NCI-H1105 (cell line): Measurements from ENCODE around the gene CCDC137.
"Not testable (repeated sequence)": the region's sequence is repeated elsewhere in the genome, so short reads cannot be mapped to it uniquely, and the experiment has no call there.

Source experiments
- DNase-seq: peaks from one replicate; lab custom pipeline; 2025; lab: John Stamatoyannopoulos, UW

CCDC137 gene

DNA sequence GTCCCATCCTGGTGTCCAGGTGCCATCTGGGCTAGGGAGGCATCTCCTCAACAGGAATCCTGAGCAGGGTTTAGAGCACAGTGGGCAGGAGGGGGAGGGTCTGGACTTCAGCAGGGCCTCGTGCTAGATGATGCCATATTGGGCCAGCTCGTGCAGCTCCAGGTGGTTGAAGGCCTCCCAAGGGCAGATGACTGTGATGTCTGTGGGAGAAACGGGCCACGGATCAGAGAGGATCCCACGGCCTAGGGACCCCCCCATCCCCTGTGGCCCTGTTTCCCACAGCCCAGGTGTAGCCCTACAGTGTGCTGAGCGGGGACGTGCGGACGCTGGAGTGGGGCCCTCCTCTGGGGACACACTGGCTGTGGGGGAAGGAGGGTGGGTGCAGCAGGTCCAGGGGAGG lies 15.6 kb upstream of the CCDC137 start:
- DNase-seq = no peak

GRCh38 chr17:81651692-81652091 lies 14.8 kb upstream of the CCDC137 start:
- no peak for DNase-seq

DNA sequence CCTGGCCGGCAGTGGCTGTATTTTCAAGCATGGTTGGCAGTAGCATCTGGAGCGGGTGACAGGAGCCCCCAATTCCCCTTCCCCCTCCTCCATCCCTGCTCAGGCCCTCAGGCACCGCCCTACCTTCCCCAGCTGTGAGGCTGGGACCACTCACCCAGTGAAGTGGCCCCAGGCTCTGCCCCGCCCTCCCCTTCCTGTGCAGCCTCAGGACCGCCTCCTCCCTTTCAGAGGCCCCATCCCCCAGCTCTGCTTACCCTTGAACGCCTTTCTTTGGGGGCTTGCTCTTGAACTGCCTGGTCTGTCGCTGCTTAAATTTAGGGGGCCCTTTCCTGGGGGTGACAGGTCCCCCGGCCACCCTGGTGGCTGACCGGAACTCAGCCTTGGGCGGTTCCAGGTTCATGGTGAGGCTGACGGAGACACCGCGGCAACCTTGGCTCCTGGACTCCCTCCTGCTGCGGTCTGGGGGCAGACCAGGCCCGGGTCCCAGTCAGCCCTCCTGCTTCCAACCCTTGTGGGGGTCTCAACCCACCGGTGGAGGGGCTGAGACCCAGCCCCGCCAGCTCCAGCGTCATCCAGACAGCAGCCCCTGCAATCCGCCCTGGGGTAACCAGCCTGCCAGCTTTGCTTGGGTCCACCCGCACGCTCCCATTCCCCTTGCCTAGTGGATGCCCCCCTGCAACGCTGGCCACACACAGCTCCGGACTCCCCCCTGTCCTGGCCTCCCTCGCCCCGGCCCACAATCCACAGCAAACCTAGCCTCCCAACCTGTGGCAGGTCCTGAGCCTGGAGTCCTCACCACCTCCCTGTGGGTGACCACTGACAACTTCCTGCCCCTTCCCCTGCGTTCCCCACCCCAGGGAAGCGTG lies 13.4 kb upstream of the CCDC137 start:
- DNase-seq = no peak

DNA sequence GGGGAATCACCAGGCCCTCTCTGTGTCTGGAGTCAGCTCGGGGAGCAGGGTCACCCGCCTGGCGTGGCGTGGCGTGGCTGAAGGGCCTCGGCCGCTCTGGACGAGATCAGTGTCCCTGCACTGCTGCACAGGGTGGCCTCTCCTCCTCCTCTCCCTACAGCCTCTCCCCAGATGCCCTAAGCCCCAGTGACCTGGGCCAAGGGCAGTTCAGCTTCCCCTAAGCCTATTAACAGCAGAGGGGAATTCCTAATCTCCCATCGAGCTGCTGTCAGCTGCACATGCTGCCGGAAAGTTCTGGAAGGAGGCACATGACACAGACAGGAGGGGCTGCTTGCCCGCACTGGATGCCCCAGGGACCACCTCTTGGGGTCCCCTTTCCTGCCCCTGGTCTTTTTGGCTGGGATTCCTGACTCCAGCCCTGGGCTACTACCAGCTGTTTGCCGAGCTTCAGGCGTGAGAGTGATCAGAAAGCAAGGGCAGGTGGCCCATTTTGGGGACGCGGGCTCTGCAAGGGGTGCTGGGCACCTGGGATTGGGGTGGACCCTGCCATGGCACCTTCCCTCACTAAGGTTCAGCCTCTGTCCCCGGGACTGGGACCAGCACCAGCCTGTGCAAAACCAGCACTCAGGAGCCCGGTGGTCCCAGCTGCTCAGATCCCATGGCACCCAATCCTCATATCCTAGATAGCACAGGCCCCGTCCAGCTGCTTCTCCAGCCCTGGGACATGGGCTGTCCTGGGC lies 11.0 kb upstream of the CCDC137 start:
- DNase-seq = no peak

DNA sequence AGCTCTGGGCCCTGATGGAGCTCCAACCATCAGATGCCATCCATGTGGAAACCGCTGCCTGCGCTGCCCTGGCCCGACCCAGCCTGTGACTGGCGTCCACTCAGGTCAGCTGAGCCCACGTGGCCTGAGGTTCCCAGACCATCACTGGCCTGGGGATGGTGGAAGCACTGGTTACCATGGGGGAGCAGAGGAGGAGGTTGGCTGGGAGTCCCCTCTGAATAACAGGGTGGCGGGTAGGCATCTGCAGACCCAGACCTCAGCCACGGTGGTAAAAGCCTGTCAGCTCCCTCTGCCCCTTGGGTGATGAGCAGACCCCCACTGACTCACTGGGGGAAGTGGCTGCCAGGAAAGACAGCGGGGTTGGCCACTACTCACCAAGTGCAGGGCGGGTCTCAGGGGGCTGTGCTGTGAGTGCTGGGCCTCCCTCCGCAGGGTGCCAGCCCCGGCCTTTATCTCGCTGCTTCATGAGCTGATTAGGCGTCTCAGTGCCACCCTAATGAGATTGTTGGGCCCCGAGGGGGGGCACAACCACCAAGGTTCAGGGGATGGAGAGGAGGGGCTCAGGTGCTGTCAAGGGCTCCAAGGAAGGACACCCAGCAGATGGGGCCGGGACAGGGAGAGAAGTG lies 10.3 kb upstream of the CCDC137 start, which contains the start of gene PDE6G:
PDE6G (minus strand) TSS at position 425 of the 626 bp plus-strand sequence. CDS start 3,237 bp downstream, outside the sequence.
- no peak for DNase-seq

DNA sequence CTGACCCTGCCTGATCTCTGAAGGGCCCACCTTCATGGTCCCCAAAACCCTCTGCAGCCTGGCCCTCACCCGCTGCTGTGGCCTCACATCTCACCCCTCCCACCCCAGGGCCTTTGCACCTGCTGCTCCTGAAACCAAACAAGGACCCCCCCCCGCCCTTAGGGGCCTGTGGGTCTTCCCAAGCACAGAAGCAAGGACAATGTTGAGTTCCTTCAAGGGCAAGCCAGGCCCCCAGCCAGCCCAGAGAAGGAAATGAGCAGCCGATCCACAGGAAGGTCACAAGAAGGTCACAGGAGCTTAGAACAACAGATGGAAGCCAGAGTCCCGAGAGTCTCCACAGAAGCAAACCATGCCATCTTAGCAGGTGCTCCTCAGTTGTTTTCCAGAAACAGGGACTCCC lies 9.7 kb upstream of the CCDC137 start:
- DNase-seq = no peak

- no peak for DNase-seq
Observed at GRCh38 chr17:81659038-81659437, 7.5 kb upstream of the CCDC137 start.

DNA sequence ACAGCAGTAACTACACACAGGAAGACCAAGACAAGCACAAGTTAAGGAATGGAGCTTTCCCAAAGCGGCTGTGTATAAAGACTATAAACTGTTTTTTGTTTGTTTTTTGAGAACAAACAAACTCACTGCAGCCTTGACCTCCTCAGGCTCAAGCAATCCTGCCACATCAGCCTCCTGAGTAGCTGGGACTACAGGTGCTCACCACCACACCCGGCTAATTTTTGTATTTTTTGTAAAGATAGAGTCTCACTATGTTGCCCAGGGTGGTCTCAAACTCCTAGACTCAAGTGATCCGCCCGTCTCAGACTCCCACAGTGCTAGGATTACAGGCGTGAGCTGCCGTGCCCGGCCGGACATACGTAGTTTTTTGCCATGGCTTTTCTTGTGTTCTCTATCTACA lies 6.1 kb upstream of the CCDC137 start:
- DNase-seq = no peak

DNA sequence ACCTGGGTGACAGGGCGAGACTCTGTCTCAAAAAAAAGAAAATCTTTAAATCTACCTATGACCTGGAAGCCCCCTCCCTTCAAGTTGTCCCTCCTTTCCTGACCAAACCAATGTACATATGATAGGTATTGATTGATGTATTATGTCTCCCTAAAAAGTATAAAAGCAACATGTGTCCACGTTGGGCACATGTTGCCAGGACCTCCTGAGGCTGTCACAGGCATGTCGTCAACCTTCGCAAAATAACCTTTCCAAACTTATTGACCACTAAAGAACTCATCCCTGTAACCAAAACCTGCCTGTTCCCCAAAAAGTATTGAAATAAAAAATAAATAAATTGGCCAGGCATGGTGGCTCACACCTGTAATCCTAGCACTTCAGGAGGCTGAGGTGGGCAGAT lies 4.5 kb upstream of the CCDC137 start:
- DNase-seq = no peak

DNA sequence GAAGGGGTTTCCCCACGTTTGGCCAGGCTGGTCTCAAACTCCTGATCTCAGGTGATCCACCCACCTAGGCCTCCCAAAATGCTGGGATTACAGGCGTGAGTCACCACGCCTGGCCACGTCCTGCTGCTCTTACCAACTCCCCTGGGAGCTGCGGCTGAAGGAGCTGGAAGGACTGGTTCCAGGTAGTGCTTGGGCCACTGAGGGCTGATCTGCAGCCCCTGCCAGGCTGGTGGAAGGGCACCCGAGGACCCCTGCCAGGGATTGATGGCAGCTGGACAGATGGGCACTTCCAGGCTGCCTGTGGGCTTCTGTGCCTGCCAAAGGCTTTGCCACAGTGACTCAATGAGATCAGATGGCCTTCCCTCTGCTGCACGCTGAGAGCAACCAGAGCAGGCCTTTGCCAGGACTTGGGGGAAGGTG lies 2.5 kb upstream of the CCDC137 start:
- DNase-seq = no peak

DNA sequence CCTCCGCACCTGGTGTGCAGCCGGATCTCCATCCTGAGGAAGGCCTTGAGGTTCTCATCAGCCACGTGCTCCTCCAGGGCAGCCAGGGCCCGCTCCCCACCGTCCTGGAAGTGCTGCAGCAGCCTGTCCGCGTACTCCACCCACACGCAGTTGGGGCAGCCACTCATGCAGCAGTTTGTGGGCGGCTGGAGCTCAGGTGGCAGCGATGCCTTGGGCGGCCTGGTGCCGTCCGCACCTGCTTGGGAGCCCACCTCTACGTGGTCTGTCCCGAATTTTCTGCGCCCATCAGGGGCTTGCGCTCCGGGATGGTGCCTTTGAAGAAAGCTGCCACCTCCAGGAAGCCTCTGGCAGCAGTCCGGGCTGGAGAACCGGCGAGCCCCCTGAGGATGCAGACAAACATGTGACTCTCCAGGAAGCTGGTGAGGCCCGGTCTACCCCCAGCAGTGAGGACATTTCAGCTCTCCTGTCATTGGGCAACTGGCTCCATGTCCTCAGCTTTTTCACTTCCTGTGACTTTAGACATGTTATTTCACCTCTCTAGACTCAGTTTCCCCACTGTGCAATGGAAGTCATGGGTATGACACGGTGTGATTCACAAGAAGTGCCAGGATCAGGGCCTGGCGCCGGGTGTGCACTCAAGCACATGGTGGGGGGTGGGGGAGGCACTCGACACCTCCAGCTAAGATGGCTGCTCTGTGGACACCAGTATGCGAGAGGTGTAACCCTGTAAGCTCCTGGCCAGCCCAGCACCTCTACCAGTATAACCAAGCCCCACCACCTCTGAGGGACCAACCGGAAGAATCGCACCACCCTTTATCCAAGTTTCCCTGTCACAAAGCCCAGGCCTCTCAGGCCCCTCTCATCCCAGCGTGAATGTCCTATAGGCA lies 1.1 kb upstream of the CCDC137 start:
- DNase-seq = no peak

GRCh38 chr17:81666092-81666341 lies 520 bp upstream of the CCDC137 start:
- DNase-seq = no peak

DNA sequence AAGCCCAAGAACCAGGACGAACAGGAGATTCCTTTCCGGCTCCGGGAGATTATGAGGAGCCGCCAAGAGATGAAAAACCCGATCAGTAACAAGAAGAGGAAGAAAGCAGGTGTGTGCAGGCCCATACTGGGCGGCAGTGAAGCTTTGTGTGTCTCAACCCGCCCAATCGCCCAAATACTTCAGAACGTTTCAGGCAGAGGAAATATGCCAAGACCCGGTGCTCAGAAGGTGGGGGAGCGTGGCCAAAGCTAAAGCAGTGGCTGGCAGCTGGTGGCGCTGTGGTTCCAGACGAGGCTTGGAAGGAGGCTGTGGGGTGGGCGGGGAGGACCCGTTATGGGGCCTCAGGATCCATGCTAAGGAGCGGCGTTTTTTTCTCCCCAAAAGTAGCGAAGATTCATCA lies 1.2 kb downstream of the CCDC137 start:
- DNase-seq = no peak

- no peak for DNase-seq
Observed at GRCh38 chr17:81672504-81672903, 6.0 kb downstream of the CCDC137 start.

GRCh38 chr17:81672954-81673353 lies 6.4 kb downstream of the CCDC137 start:
- DNase-seq = no peak

DNA sequence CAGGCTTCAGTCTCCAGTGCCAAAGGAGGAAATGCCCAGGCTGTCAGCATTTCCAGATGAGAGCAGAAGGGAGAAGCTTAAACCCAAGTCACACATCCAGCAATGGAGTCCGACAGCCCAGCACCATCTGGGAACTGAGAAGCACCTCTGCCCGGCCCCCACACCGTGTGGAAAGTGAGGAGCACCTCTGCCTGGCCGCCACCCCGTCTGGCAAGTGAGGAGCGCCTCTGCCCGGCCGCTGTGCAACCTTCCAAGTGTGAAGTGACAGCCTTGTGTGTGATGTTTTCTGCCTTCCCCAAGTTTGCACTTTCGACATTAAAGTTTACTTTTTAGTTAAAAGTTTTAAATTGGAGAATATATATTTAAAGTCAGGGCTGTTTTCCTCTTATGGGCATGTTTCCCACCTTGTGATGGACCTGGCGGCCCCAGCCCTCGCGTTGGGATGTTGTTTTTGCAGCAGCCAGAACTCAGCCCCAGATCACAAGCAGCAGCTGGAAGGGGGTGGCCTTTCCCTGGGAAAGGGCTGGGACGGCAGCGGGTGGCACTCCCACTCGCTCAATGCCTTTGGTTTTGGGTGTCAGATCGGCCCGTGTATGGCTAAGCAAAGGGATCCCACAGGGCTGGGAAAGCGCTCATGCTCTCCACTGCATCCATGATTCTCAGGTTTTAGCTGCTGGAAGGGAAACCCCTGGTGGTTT lies 7.2 kb downstream of the CCDC137 start:
- no peak for DNase-seq

- not testable (repeated sequence) for DNase-seq
Observed at GRCh38 chr17:81675515-81676221, 9.1 kb downstream of the CCDC137 start.

DNA sequence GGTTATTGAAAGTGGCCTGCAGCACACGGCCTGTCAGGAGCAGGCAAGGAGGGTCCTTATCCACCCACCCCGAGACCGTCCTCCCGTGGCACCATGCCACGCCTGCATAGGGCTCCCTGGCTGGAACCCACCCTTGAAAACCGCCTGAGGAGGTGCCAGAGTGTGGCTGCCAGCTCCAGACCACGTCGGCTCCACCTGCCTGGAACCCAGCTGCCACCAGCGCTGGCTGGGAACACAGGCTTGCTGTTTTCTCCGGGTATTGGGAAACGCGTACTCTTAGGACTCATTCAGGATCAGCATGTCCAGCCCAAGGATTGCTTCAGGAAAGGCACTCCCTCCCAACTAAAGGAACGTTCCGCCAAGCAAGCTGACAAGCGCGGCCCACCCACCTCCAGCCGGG lies 10.4 kb downstream of the CCDC137 start:
- no peak for DNase-seq

DNA sequence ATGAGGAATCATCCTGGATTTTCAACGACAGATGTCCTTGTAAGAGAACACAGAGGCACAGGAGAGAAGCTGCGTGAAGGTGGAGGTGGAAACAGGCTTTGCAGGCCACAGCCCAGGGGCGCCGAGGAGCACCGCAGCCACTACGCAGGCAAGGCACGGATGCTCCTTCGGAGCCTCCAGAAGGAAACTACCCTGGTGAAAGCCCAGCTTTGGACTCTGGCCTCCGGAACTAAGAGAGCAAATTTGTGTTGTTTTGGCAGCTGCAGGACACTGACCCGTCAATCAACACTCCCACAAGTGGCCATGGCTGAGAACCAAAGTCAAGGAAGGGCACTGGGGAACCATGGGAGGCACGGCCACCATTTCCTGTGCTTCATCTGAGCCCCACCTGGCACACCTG lies 13.6 kb downstream of the CCDC137 start:
- DNase-seq = no peak

DNA sequence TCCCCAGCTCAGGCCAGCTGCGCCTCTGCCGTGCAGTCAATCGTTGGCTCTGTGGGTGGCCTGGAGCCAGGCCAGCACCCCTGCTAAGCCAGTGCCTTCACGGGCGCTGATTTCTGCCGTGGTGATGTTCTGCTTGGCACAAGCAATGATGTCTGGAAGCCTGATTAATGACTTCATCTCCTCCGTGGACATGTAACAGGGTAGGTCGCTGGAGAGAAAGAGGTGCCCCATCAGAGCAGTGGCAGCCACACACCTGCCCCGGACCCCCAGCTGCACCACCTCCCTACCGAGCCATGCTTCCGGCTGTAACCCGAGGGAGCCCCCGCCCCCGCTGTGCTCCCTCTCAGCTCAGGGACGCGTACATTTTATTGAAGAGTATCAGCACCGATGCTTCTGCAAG lies 15.1 kb downstream of the CCDC137 start:
- DNase-seq = no peak
